ENCODE measurements around the gene KLHL12. TPM values are rescaled to one million over a fixed set of nuclear protein-coding genes. Genes with fewer than 3 reads are reported as not detected.

KLHL12 gene
- total and polyA plus RNA-seq, 10 of the 15 experiments (the other 5 are each of a cell fraction or from before 2014, with no cell fraction given), result 16.0 to 53.8 (median 30.3) TPM

DNA sequence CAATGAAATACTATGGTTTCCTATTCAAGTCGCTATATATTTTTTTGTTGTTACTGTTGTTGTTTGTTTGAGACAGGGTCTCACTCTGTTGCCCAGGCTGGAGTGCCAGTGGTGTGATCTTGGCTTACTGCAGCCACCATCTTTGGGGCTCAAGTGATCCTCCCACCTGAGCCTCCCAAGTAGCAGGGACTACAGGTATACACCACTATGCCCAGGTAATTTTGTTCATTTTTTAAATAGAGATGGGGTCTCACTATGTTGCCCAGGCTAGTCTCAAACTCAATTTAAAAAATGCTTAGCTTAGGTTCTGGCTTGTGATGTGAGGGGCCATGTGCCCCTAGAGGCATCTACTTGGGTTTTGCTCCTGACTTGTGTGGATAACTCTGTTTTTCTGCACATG, 47.9 kb downstream of the KLHL12 start:
- BruUV-seq (replicated peaks), result no TSS peak
- ChIA-PET POLR2A (no interaction called here), RAD21 (ENCODE audit: unreplicated experiment) (no interaction called here), SMC1A (ENCODE audit: uncharacterized antibody, unreplicated experiment) (interaction anchor here (0.5 to 1.7 kb wide), 2 partner anchors 67 to 113 kb away, joined by 3 read pairs; no protein-coding TSS in a partner anchor), CTCF (interaction anchor here (1.5 kb wide), 1 partner anchor 25 kb away, joined by 3 read pairs; no protein-coding TSS in a partner anchor)
- no peak for DNase-seq (ENCODE audit: low read depth, low spot score)
- TF ChIP-seq BMI1 (IDR thresholded peaks at IDR 0.05; ENCODE audit: borderline replicate concordance) (no peak), LARP7 (IDR thresholded peaks at IDR 0.05) (no peak), BCL11A (IDR thresholded peaks at IDR 0.05; ENCODE audit: low read depth, low read length) (no peak), HDAC6 (IDR thresholded peaks at IDR 0.05; ENCODE audit: unreplicated experiment) (no peak), POLR2AphosphoS2 (IDR thresholded peaks at IDR 0.05; ENCODE audit: low read depth, low read length) (no peak), PAX8 (IDR thresholded peaks at IDR 0.05) (no peak), PAX5 (IDR thresholded peaks at IDR 0.05; ENCODE audit: borderline replicate concordance, low read depth, low read length) (no peak), SPI1 (IDR thresholded peaks at IDR 0.05; ENCODE audit: borderline replicate concordance, insufficient read depth, low read depth, low read length) (no peak), KDM1A (IDR thresholded peaks at IDR 0.05; ENCODE audit: borderline replicate concordance) (no peak), SUPT20H (IDR thresholded peaks at IDR 0.05; ENCODE audit: borderline replicate concordance, control insufficient read depth, low read depth, low read length) (no peak), TCF3 (IDR thresholded peaks at IDR 0.05; ENCODE audit: borderline replicate concordance, insufficient read depth, low read depth, low read length) (no peak), JUND (IDR thresholded peaks at IDR 0.05; ENCODE audit: low read depth, low read length) (no peak), ASH2L (IDR thresholded peaks at IDR 0.05; ENCODE audit: borderline replicate concordance, low read depth) (no peak)
- TF ChIP-seq, protein P1, sequence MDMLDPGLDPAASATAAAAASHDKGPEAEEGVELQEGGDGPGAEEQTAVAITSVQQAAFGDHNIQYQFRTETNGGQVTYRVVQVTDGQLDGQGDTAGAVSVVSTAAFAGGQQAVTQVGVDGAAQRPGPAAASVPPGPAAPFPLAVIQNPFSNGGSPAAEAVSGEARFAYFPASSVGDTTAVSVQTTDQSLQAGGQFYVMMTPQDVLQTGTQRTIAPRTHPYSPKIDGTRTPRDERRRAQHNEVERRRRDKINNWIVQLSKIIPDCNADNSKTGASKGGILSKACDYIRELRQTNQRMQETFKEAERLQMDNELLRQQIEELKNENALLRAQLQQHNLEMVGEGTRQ (IDR thresholded peaks at IDR 0.05; ENCODE audit: borderline replicate concordance, low read depth, low read length), result no peak
- TF ChIP-seq, protein P2, sequence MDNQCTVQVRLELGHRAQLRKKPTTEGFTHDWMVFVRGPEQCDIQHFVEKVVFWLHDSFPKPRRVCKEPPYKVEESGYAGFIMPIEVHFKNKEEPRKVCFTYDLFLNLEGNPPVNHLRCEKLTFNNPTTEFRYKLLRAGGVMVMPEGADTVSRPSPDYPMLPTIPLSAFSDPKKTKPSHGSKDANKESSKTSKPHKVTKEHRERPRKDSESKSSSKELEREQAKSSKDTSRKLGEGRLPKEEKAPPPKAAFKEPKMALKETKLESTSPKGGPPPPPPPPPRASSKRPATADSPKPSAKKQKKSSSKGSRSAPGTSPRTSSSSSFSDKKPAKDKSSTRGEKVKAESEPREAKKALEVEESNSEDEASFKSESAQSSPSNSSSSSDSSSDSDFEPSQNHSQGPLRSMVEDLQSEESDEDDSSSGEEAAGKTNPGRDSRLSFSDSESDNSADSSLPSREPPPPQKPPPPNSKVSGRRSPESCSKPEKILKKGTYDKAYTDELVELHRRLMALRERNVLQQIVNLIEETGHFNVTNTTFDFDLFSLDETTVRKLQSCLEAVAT (IDR thresholded peaks at IDR 0.05), result no peak
- TF ChIP-seq, protein P3, sequence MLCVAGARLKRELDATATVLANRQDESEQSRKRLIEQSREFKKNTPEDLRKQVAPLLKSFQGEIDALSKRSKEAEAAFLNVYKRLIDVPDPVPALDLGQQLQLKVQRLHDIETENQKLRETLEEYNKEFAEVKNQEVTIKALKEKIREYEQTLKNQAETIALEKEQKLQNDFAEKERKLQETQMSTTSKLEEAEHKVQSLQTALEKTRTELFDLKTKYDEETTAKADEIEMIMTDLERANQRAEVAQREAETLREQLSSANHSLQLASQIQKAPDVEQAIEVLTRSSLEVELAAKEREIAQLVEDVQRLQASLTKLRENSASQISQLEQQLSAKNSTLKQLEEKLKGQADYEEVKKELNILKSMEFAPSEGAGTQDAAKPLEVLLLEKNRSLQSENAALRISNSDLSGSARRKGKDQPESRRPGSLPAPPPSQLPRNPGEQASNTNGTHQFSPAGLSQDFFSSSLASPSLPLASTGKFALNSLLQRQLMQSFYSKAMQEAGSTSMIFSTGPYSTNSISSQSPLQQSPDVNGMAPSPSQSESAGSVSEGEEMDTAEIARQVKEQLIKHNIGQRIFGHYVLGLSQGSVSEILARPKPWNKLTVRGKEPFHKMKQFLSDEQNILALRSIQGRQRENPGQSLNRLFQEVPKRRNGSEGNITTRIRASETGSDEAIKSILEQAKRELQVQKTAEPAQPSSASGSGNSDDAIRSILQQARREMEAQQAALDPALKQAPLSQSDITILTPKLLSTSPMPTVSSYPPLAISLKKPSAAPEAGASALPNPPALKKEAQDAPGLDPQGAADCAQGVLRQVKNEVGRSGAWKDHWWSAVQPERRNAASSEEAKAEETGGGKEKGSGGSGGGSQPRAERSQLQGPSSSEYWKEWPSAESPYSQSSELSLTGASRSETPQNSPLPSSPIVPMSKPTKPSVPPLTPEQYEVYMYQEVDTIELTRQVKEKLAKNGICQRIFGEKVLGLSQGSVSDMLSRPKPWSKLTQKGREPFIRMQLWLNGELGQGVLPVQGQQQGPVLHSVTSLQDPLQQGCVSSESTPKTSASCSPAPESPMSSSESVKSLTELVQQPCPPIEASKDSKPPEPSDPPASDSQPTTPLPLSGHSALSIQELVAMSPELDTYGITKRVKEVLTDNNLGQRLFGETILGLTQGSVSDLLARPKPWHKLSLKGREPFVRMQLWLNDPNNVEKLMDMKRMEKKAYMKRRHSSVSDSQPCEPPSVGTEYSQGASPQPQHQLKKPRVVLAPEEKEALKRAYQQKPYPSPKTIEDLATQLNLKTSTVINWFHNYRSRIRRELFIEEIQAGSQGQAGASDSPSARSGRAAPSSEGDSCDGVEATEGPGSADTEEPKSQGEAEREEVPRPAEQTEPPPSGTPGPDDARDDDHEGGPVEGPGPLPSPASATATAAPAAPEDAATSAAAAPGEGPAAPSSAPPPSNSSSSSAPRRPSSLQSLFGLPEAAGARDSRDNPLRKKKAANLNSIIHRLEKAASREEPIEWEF (IDR thresholded peaks at IDR 0.05; ENCODE audit: insufficient replicate concordance, low read depth, low read length), result no peak
- Histone ChIP-seq H3K79me2 (ENCODE audit: control insufficient read depth, insufficient read depth, low read length) (no peaks in the 10 kb centered on the region), H3K9ac (ENCODE audit: control insufficient read depth, insufficient read depth, low read length) (no peak overlapping the region), H3K36me3 (ENCODE audit: control insufficient read depth in 2 of 2, insufficient read depth in 2 of 2, low read length in 1 of 2) (peaks cover 2 to 9% of the 10 kb centered on the region in 2 experiments), H2AFZ (ENCODE audit: control insufficient read depth, low read depth, low read length) (no peak overlapping the region), H4K20me1 (ENCODE audit: control insufficient read depth, insufficient read depth) (no peaks in the 10 kb centered on the region), H3K27ac (ENCODE audit: control insufficient read depth, insufficient read depth) (no peak overlapping the region), H3K4me3 (no peak overlapping the region), H3K4me2 (ENCODE audit: control insufficient read depth, insufficient read depth) (no peak overlapping the region), H3K9me3 (replicated peaks; ENCODE audit: control insufficient read depth, insufficient read depth, low read length) (no peaks in the 10 kb centered on the region), H3K4me1 (ENCODE audit: control insufficient read depth, insufficient read depth, low read length) (no peaks in the 10 kb centered on the region), H3K27me3 (replicated peaks in 1 of 2; ENCODE audit: control insufficient read depth in 2 of 2, insufficient read depth in 2 of 2, low read length in 1 of 2) (no peaks in the 10 kb centered on the region)
- intact Hi-C loops (cut with micrococcal nuclease; ENCODE audit: unreplicated experiment) (no loop called here), in situ Hi-C loops (cut with MboI) (no loop called here)
- 95% methylated on average over 1 of the region's 1 CpG for WGBS (ENCODE audit: insufficient coverage, insufficient replicate concordance, low lambda C conversion rate, missing lambda C conversion rate)
- ATAC-seq, result no peak
- no peak for FAIRE-seq
